ENCODE data around the gene PTPRE. TPM values are rescaled to one million over a fixed set of nuclear protein-coding genes. Genes with fewer than 3 reads are reported as not detected.

The PTPRE gene
- total RNA-seq, 1 donor from 2014 or later, result 1.2 TPM

GRCh38 chr10:128071417-128071782 is 164.5 kb downstream of the PTPRE start:
- TF ChIP-seq CTCF (IDR thresholded peaks at IDR 0.05), result no peak
- Mint-ChIP-seq H3K36me3 (ENCODE audit: unreplicated experiment) (no peaks in the 10 kb centered on the region), H3K4me3 (ENCODE audit: unreplicated experiment) (no peak overlapping the region), H3K27ac (ENCODE audit: unreplicated experiment) (no peak overlapping the region), H3K9me3 (ENCODE audit: unreplicated experiment) (no peaks in the 10 kb centered on the region), H3K4me1 (ENCODE audit: unreplicated experiment) (no peaks in the 10 kb centered on the region), H3K27me3 (ENCODE audit: unreplicated experiment) (peaks cover 4% of the 10 kb centered on the region)
- DNase-seq (ENCODE audit: extremely low spot score, unreplicated experiment), result no peak

GRCh38 chr10:128072046-128072445 is 165.1 kb downstream of the PTPRE start:
- Mint-ChIP-seq H3K4me3 (ENCODE audit: unreplicated experiment) (no peak overlapping the region), H3K36me3 (ENCODE audit: unreplicated experiment) (no peaks in the 10 kb centered on the region), H3K27me3 (ENCODE audit: unreplicated experiment) (peaks cover 6% of the 10 kb centered on the region), H3K27ac (ENCODE audit: unreplicated experiment) (no peak overlapping the region), H3K4me1 (ENCODE audit: unreplicated experiment) (no peaks in the 10 kb centered on the region), H3K9me3 (ENCODE audit: unreplicated experiment) (no peaks in the 10 kb centered on the region)
- TF ChIP-seq CTCF (IDR thresholded peaks at IDR 0.05), result no peak
- DNase-seq (ENCODE audit: extremely low spot score, unreplicated experiment), result no peak

GRCh38 chr10:128072941-128073645 is 166.2 kb downstream of the PTPRE start:
- no peak for TF ChIP-seq CTCF (IDR thresholded peaks at IDR 0.05)
- H3K4me3 Mint-ChIP-seq (ENCODE audit: unreplicated experiment), result no peak overlapping the region
- no peaks in the 10 kb centered on the region for H3K9me3 Mint-ChIP-seq (ENCODE audit: unreplicated experiment)
- no peaks in the 10 kb centered on the region for H3K4me1 Mint-ChIP-seq (ENCODE audit: unreplicated experiment)
- peaks cover 6% of the 10 kb centered on the region for H3K27me3 Mint-ChIP-seq (ENCODE audit: unreplicated experiment)
- H3K27ac Mint-ChIP-seq (ENCODE audit: unreplicated experiment), result no peak overlapping the region
- no peaks in the 10 kb centered on the region for H3K36me3 Mint-ChIP-seq (ENCODE audit: unreplicated experiment)
- DNase-seq (ENCODE audit: extremely low spot score, unreplicated experiment), result no peak

- no peak overlapping the region for H3K4me3 Mint-ChIP-seq (ENCODE audit: unreplicated experiment)
- no peaks in the 10 kb centered on the region for H3K4me1 Mint-ChIP-seq (ENCODE audit: unreplicated experiment)
Measured at GRCh38 chr10:128073890-128074289, 167.0 kb downstream of the PTPRE start.

GRCh38 chr10:128074589-128074988 is 167.7 kb downstream of the PTPRE start:
- H3K9me3 Mint-ChIP-seq (ENCODE audit: unreplicated experiment), result no peaks in the 10 kb centered on the region
- no peak overlapping the region for H3K27ac Mint-ChIP-seq (ENCODE audit: unreplicated experiment)
- no peaks in the 10 kb centered on the region for H3K36me3 Mint-ChIP-seq (ENCODE audit: unreplicated experiment)
- H3K27me3 Mint-ChIP-seq (ENCODE audit: unreplicated experiment), result peaks cover 8% of the 10 kb centered on the region
- no peak overlapping the region for H3K4me3 Mint-ChIP-seq (ENCODE audit: unreplicated experiment)
- no peak for DNase-seq (ENCODE audit: extremely low spot score, unreplicated experiment)
- no peaks in the 10 kb centered on the region for H3K4me1 Mint-ChIP-seq (ENCODE audit: unreplicated experiment)
- TF ChIP-seq CTCF (IDR thresholded peaks at IDR 0.05), result no peak

More at GRCh38 chr10:128073890-128074289, 167.0 kb downstream of the PTPRE start:
- no peak overlapping the region for H3K27ac Mint-ChIP-seq (ENCODE audit: unreplicated experiment)
- H3K9me3 Mint-ChIP-seq (ENCODE audit: unreplicated experiment), result no peaks in the 10 kb centered on the region
- no peaks in the 10 kb centered on the region for H3K36me3 Mint-ChIP-seq (ENCODE audit: unreplicated experiment)
- no peak for DNase-seq (ENCODE audit: extremely low spot score, unreplicated experiment)
- peaks cover 6% of the 10 kb centered on the region for H3K27me3 Mint-ChIP-seq (ENCODE audit: unreplicated experiment)
- TF ChIP-seq CTCF (IDR thresholded peaks at IDR 0.05), result no peak

Measured in osteocyte (in vitro differentiated cells).